ENCODE data around the gene MALL. TPM values are rescaled to one million over a fixed set of nuclear protein-coding genes. Genes with fewer than 3 reads are reported as not detected.
"Not testable (repeated sequence)": the region's sequence is repeated elsewhere in the genome, so short reads cannot be mapped to it uniquely, and the experiment has no call there.

The MALL gene
- polyA plus RNA-seq, 2 donors: 235 to 264 TPM

DNA sequence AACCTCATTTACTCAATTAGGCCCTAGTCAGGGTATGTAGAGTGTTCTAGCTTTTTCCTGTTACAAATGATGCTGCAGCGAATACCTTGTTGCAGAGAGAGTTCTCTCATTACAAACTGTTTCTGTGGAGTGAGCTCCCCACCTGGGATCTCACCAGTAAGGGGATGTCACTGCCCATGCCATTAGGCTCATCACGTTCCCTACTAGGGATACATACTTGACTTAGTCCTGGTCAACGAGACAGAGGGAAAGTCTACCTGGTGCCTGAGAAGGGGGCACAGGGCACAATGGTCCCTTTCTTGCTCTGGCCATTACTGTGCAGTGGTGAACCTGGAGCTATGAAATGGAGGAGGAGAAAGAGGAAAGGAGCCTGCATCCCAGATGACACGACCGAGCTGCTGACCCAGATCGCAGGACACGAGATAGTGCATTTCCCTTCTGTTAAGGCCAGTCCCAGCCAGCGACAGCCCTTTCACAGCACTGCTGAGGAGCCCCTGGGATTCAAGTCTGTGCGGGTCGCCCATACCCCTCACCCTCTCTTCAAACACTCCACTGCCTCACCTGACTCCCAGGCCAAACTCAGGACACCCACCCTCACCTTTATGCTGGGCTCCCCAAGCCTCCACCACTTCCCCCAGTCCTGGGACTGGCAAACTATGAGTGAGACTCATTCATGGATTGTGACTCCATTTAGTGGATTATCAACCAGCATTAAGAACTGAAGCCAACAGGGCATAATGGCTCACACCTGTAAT is 16.0 kb downstream of the MALL start:
- H3K4me3 ChIP-seq (ENCODE audit: low read depth in 1 of 2, low read length in 2 of 2): no peak overlapping the region
- WGBS, 2 donors: 81 to 86% methylated on average over 10 of the region's 10 CpGs
- H3K27me3 ChIP-seq (ENCODE audit: control insufficient read depth in 1 of 2, insufficient read depth in 2 of 2, low read length in 2 of 2): no peaks in the 10 kb centered on the region
- H3K36me3 ChIP-seq (ENCODE audit: control insufficient read depth in 2 of 2, insufficient read depth in 2 of 2, low read length in 1 of 2): peaks cover 0 to 2% of the 10 kb centered on the region in 2 donors
- peak overlapping the region; percentile 97 to 98 for H3K27ac ChIP-seq (ENCODE audit: low read depth in 2 of 2, low read length in 1 of 2)
- no peaks in the 10 kb centered on the region for H3K9me3 ChIP-seq (ENCODE audit: control insufficient read depth in 2 of 2, insufficient read depth in 1 of 2, low read depth in 1 of 2, low read length in 1 of 2)
- H3K4me1 ChIP-seq (ENCODE audit: control insufficient read depth in 2 of 2, insufficient read depth in 2 of 2, low read length in 1 of 2): peaks cover 8 to 38% of the 10 kb centered on the region in 2 donors

DNA sequence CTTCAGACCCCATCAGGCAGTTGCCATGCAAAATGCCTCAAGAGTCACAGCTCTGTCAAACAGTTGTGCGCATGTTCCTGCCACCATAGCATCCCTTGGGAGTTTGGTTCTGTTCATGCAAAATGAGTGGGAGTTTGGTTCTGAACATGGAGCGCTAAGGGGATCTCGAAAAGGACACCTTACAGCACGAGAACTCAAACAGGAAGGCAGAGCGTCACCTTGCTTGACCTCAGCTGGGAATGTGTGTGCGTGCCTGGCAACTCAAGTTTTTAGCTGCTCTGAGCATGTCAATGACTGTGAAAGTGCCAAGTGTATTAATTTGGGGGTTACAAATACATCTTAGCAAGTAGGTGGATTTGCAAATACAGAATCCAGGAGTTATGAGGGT is 16.6 kb downstream of the MALL start:
- Histone ChIP-seq H3K27ac (ENCODE audit: low read depth in 2 of 2, low read length in 1 of 2) (peak overlapping the region; percentile 24 to 86), H3K4me3 (ENCODE audit: low read depth in 1 of 2, low read length in 2 of 2) (no peak overlapping the region), H3K4me1 (ENCODE audit: control insufficient read depth in 2 of 2, insufficient read depth in 2 of 2, low read length in 1 of 2) (peaks cover 8 to 35% of the 10 kb centered on the region in 2 donors), H3K27me3 (ENCODE audit: control insufficient read depth in 1 of 2, insufficient read depth in 2 of 2, low read length in 2 of 2) (no peaks in the 10 kb centered on the region), H3K9me3 (ENCODE audit: control insufficient read depth in 2 of 2, insufficient read depth in 1 of 2, low read depth in 1 of 2, low read length in 1 of 2) (no peaks in the 10 kb centered on the region), H3K36me3 (ENCODE audit: control insufficient read depth in 2 of 2, insufficient read depth in 2 of 2, low read length in 1 of 2) (peaks cover 0 to 2% of the 10 kb centered on the region in 2 donors)
- 79 to 82% methylated on average over 6 of the region's 6 CpGs for WGBS, 2 donors

- 43 to 72% methylated on average over 14 of the region's 14 CpGs for WGBS, 2 donors
- peak overlapping the region; percentile 86 to 94 for H3K27ac ChIP-seq (ENCODE audit: low read depth in 2 of 2, low read length in 1 of 2)
- H3K4me1 ChIP-seq (ENCODE audit: control insufficient read depth in 2 of 2, insufficient read depth in 2 of 2, low read length in 1 of 2): peaks cover 8 to 26% of the 10 kb centered on the region in 2 donors
- peak overlapping the region; percentile 9 to 20 for H3K4me3 ChIP-seq (ENCODE audit: low read depth in 1 of 2, low read length in 2 of 2)
- no peaks in the 10 kb centered on the region for H3K9me3 ChIP-seq (ENCODE audit: control insufficient read depth in 2 of 2, insufficient read depth in 1 of 2, low read depth in 1 of 2, low read length in 1 of 2)
- H3K27me3 ChIP-seq (ENCODE audit: control insufficient read depth in 1 of 2, insufficient read depth in 2 of 2, low read length in 2 of 2): no peaks in the 10 kb centered on the region
- no peaks in the 10 kb centered on the region for H3K36me3 ChIP-seq (ENCODE audit: control insufficient read depth in 2 of 2, insufficient read depth in 2 of 2, low read length in 1 of 2)
Observed at GRCh38 chr2:110097506-110098220, 18.0 kb downstream of the MALL start.

DNA sequence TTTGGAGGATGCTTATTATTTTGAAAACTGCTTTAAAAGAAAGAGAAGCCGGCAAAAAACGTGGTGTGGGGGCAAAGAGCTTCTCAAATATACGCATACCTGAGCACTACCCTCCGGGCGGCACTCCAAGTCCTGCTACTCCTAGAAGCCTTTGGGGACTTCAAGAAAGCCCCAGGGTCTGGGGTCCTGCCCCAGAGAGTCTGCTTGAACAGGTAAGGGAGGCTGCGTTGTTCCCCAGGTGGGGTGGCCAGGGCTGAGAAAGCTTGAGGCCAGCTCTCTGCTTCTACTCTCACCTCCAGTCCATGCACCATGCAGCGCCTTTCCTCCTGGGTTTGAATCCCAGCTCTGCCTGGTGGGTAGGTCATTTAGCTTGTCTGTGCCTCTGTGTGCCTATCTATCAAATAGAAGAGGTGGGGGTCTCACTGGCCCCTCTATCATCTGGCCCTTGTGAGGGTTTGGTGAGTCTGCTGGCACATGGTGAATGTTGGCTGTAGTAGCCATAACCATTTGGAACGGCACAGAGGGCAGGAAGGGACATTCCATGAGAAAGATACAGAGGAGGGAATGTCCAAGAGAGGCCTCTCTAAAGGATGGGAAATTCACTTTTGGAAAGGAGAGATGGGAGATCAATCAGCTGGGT is 19.5 kb downstream of the MALL start:
- no peaks in the 10 kb centered on the region for H3K36me3 ChIP-seq (ENCODE audit: control insufficient read depth in 2 of 2, insufficient read depth in 2 of 2, low read length in 1 of 2)
- H3K27ac ChIP-seq (ENCODE audit: low read depth in 2 of 2, low read length in 1 of 2): peak overlapping the region in 1 of 2 donors; percentile 30
- WGBS, 2 donors: 88 to 94% methylated on average over 8 of the region's 8 CpGs
- H3K4me3 ChIP-seq (ENCODE audit: low read depth in 1 of 2, low read length in 2 of 2): no peak overlapping the region
- H3K27me3 ChIP-seq (ENCODE audit: control insufficient read depth in 1 of 2, insufficient read depth in 2 of 2, low read length in 2 of 2): no peaks in the 10 kb centered on the region
- no peaks in the 10 kb centered on the region for H3K9me3 ChIP-seq (ENCODE audit: control insufficient read depth in 2 of 2, insufficient read depth in 1 of 2, low read depth in 1 of 2, low read length in 1 of 2)
- H3K4me1 ChIP-seq (ENCODE audit: control insufficient read depth in 2 of 2, insufficient read depth in 2 of 2, low read length in 1 of 2): peaks cover 5 to 18% of the 10 kb centered on the region in 2 donors

DNA sequence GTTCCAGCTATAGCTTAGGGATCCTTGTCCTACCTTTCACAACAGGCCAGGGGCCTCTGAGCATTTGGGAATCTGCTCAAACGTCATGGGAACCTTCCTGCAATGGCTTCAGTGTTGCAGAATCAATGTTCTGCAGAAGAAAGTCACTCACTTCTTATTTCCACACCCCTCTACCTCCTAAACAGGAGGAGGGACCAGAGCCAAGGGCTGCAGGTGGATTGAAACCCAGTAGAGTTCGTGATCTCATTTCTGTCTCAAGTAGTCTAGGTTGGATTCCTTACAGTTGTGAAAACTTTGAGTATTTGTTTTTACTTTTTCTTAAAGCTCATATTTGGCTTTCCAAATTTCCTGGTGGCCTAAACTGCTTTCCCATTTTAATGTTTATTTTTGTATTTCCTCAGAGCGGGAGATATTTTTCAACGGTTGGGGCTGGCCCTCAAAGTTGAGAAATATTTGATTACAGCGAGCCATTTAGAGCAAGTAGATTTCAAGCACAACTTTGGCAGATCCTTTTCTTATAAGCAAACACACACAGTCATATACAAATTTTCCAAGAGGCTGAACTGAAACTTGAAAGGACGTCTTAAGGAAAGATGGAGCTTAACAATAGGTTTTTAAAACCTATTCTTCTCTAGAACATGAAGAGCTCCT is 20.6 kb downstream of the MALL start:
- 63 to 66% methylated on average over 4 to 5 of the region's 6 CpGs for WGBS, 2 donors
- H3K4me1 ChIP-seq (ENCODE audit: control insufficient read depth in 2 of 2, insufficient read depth in 2 of 2, low read length in 1 of 2); H3K27me3 ChIP-seq (ENCODE audit: control insufficient read depth in 1 of 2, insufficient read depth in 2 of 2, low read length in 2 of 2); H3K36me3 ChIP-seq (ENCODE audit: control insufficient read depth in 2 of 2, insufficient read depth in 2 of 2, low read length in 1 of 2); H3K9me3 ChIP-seq (ENCODE audit: control insufficient read depth in 2 of 2, insufficient read depth in 1 of 2, low read depth in 1 of 2, low read length in 1 of 2); H3K27ac ChIP-seq (ENCODE audit: low read depth in 2 of 2, low read length in 1 of 2); H3K4me3 ChIP-seq (ENCODE audit: low read depth in 1 of 2, low read length in 2 of 2): not testable (repeated sequence)

GRCh38 chr2:110093924-110094323 is 21.7 kb downstream of the MALL start:
- H3K27ac ChIP-seq (ENCODE audit: low read depth in 2 of 2, low read length in 1 of 2); H3K4me3 ChIP-seq (ENCODE audit: low read depth in 1 of 2, low read length in 2 of 2); H3K9me3 ChIP-seq (ENCODE audit: control insufficient read depth in 2 of 2, insufficient read depth in 1 of 2, low read depth in 1 of 2, low read length in 1 of 2); H3K27me3 ChIP-seq (ENCODE audit: control insufficient read depth in 1 of 2, insufficient read depth in 2 of 2, low read length in 2 of 2); H3K36me3 ChIP-seq (ENCODE audit: control insufficient read depth in 2 of 2, insufficient read depth in 2 of 2, low read length in 1 of 2); H3K4me1 ChIP-seq (ENCODE audit: control insufficient read depth in 2 of 2, insufficient read depth in 2 of 2, low read length in 1 of 2): not testable (repeated sequence)
- no CpG with 5 or more reads among the region's 6 CpGs for WGBS, 2 donors

- not testable (repeated sequence) for H3K4me3 ChIP-seq (ENCODE audit: low read depth in 1 of 2, low read length in 2 of 2); H3K27me3 ChIP-seq (ENCODE audit: control insufficient read depth in 1 of 2, insufficient read depth in 2 of 2, low read length in 2 of 2); H3K4me1 ChIP-seq (ENCODE audit: control insufficient read depth in 2 of 2, insufficient read depth in 2 of 2, low read length in 1 of 2); H3K9me3 ChIP-seq (ENCODE audit: control insufficient read depth in 2 of 2, insufficient read depth in 1 of 2, low read depth in 1 of 2, low read length in 1 of 2); H3K36me3 ChIP-seq (ENCODE audit: control insufficient read depth in 2 of 2, insufficient read depth in 2 of 2, low read length in 1 of 2); H3K27ac ChIP-seq (ENCODE audit: low read depth in 2 of 2, low read length in 1 of 2)
- 50 to 64% methylated on average over 2 of the region's 4 CpGs for WGBS, 2 donors
Observed at GRCh38 chr2:110090164-110090563, 25.5 kb downstream of the MALL start.

- not testable (repeated sequence) for H3K27ac ChIP-seq (ENCODE audit: low read depth in 2 of 2, low read length in 1 of 2); H3K9me3 ChIP-seq (ENCODE audit: control insufficient read depth in 2 of 2, insufficient read depth in 1 of 2, low read depth in 1 of 2, low read length in 1 of 2); H3K36me3 ChIP-seq (ENCODE audit: control insufficient read depth in 2 of 2, insufficient read depth in 2 of 2, low read length in 1 of 2); H3K4me3 ChIP-seq (ENCODE audit: low read depth in 1 of 2, low read length in 2 of 2); H3K4me1 ChIP-seq (ENCODE audit: control insufficient read depth in 2 of 2, insufficient read depth in 2 of 2, low read length in 1 of 2); H3K27me3 ChIP-seq (ENCODE audit: control insufficient read depth in 1 of 2, insufficient read depth in 2 of 2, low read length in 2 of 2)
- no CpG with 5 or more reads among the region's 2 CpGs for WGBS, 2 donors
Observed at GRCh38 chr2:110083757-110084156, 31.9 kb downstream of the MALL start.

DNA sequence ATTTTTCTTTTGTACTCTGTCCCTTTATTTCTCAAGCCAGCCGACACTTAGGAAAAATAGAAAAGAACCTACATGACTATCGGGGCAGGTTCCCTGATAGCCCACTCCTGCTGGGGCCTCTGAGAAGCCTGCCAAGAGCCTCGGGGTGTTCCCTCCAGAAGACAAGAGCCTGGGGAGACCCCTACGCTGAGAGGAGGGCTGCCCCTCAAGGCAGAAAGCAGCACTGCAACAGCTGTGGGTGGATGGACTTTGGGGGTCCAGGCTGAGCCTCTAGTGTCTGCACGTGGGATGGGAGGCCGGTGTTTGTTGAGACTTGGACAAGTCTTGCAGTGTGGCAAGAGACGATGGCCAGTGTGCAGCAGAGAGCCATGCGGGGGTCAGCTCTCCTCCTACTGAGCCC is 32.5 kb downstream of the MALL start:
- WGBS, 2 donors: no CpG with 5 or more reads among the region's 8 CpGs
- not testable (repeated sequence) for H3K9me3 ChIP-seq (ENCODE audit: control insufficient read depth in 2 of 2, insufficient read depth in 1 of 2, low read depth in 1 of 2, low read length in 1 of 2); H3K27me3 ChIP-seq (ENCODE audit: control insufficient read depth in 1 of 2, insufficient read depth in 2 of 2, low read length in 2 of 2); H3K27ac ChIP-seq (ENCODE audit: low read depth in 2 of 2, low read length in 1 of 2); H3K36me3 ChIP-seq (ENCODE audit: control insufficient read depth in 2 of 2, insufficient read depth in 2 of 2, low read length in 1 of 2); H3K4me3 ChIP-seq (ENCODE audit: low read depth in 1 of 2, low read length in 2 of 2); H3K4me1 ChIP-seq (ENCODE audit: control insufficient read depth in 2 of 2, insufficient read depth in 2 of 2, low read length in 1 of 2)
